DOHH2 (cell line): ENCODE measurements around the gene NUDT3.
"Not testable (repeated sequence)": the region's sequence is repeated elsewhere in the genome, so short reads cannot be mapped to it uniquely, and the experiment has no call there.

Source experiments
- H3F3A ChIP-seq: fragments of 200-600 bp; sonication (generic), shearing (Covaris generic); 2 replicates; pipeline ENCODE4 v1.6.0; 2016; ENCODE audit warnings: antibody characterized with exemption, mild to moderate bottlenecking; ENCODE audit not compliant: control insufficient read depth, insufficient read depth
- H3K27ac ChIP-seq: fragments of 200-600 bp; sonication (generic); 2 replicates; pipeline ENCODE4 v1.5.1; 2014; ENCODE audit warnings: low read depth, mild to moderate bottlenecking, low read length, moderate library complexity
- H3K27me3 ChIP-seq: fragments of 200-600 bp; sonication (generic); 2 replicates; pipeline ENCODE4 v1.6.1; 2014; ENCODE audit warnings: mild to moderate bottlenecking, low read length, mixed read lengths; ENCODE audit not compliant: control insufficient read depth
- H3K36me3 ChIP-seq: fragments of 200-600 bp; sonication (generic); 2 replicates; pipeline ENCODE4 v1.6.1; 2014; ENCODE audit warnings: mild to moderate bottlenecking, low read length, moderate library complexity, mixed read lengths; ENCODE audit not compliant: control insufficient read depth
- H3K4me1 ChIP-seq: fragments of 200-600 bp; sonication (generic); 2 replicates; pipeline ENCODE4 v1.6.1; 2014; ENCODE audit warnings: mild to moderate bottlenecking, low read length, mixed read lengths; ENCODE audit not compliant: control insufficient read depth
- H3K4me2 ChIP-seq: fragments of 200-600 bp; sonication (generic); 2 replicates; pipeline ENCODE4 v1.6.0; 2014; ENCODE audit warnings: mild to moderate bottlenecking, low read length, moderate library complexity
- H3K4me3 ChIP-seq: fragments of 200-600 bp; sonication (generic); 2 replicates; pipeline ENCODE4 v1.5.1; 2014; ENCODE audit warnings: mild to moderate bottlenecking, low read length, mixed read lengths
- H3K79me2 ChIP-seq: fragments of 200-600 bp; sonication (generic); 2 replicates; pipeline ENCODE4 v1.6.1; 2014; ENCODE audit warnings: mild to moderate bottlenecking, low read length, mixed read lengths; ENCODE audit not compliant: control insufficient read depth
- H3K9me2 ChIP-seq: fragments of 200-600 bp; sonication (generic); replicated peaks from 2 replicates; pipeline ENCODE4 v1.6.1; 2014; ENCODE audit warnings: mild to moderate bottlenecking, low read length, mixed read lengths; ENCODE audit not compliant: control insufficient read depth
- H3K9me3 ChIP-seq: fragments of 200-600 bp; sonication (generic); 2 replicates; pipeline ENCODE4 v1.6.1; 2014; ENCODE audit warnings: antibody characterized with exemption, low read length, mixed read lengths; ENCODE audit not compliant: control insufficient read depth, insufficient read depth
- H4K20me1 ChIP-seq: fragments of 200-600 bp; sonication (generic); 2 replicates; pipeline ENCODE4 v1.6.0; 2014; ENCODE audit warnings: low read depth, mild to moderate bottlenecking, antibody characterized with exemption, low read length, moderate library complexity; ENCODE audit not compliant: control insufficient read depth, insufficient read depth
- CTCF ChIP-seq: fragments of 200-600 bp; sonication (generic); IDR thresholded peaks from one replicate; pipeline ENCODE4 v1.5.1; 2014; ENCODE audit warnings: antibody characterized with exemption, mild to moderate bottlenecking, low read depth, low read length; ENCODE audit not compliant: poor library complexity, severe bottlenecking
- EZH2phosphoT487 ChIP-seq: fragments of 200-600 bp; sonication (generic); IDR thresholded peaks from 2 replicates; pipeline ENCODE4 v1.6.1; 2017; ENCODE audit warnings: borderline replicate concordance, mild to moderate bottlenecking, antibody characterized with exemption, low read length, moderate library complexity, mixed read lengths

The NUDT3 gene

DNA sequence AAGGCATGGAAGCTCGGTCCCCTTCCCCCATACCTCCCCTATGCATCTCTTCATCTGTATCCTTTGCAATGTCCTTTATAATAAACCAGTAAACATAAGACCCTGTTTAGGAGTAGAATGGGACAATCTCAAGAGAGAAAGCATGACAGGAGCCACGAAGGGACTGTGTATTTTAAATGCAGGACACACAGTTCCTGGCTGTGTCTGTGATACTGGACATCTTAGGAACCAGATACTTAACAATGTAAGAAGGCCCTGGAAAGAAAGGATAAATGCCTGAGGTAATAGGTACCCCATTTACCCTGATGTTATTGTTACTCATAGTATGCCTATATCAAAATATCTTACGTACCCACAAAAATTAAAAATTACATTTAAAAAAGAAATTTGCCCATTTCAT, 36.6 kb downstream of the NUDT3 start:
- Histone ChIP-seq H3K4me3 (no peak overlapping the region), H3K9me2 (no peaks in the 10 kb centered on the region), H3K9me3 (no peaks in the 10 kb centered on the region), H3K27ac (no peak overlapping the region), H3K4me2 (no peak overlapping the region), H3F3A (0 out of 2 replicates have a peak, but pooled peaks cover 2% of the 10 kb centered on the region), H4K20me1 (peaks cover 3% of the 10 kb centered on the region; the same call in 1 of the 2 replicates), H3K36me3 (no peaks in the 10 kb centered on the region), H3K27me3 (no peaks in the 10 kb centered on the region), H3K4me1 (peaks cover 20% of the 10 kb centered on the region), H3K79me2 (peaks cover 79% of the 10 kb centered on the region)
- TF ChIP-seq EZH2phosphoT487 (no peak), CTCF (no peak)

DNA sequence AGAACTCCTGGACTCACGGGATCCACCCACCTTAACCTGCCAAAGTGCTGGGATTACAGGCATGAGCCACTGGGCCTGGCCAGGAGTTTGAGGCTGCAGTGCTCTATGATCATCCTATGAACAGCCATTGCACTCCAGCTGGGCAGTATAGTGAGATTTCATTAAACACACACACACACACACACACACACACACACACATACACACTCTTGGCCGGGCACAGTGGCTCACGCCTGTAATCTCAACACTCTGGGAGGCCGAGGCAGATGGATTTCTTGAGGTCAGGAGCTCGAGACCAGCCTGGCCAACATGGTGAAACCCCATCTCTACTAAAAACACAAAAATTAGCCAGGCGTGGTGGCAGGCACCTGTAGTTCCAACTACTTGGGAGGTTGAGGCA, 38.2 kb downstream of the NUDT3 start:
- H4K20me1 ChIP-seq: not testable (repeated sequence)

GRCh38 chr6:34353530-34353929, 38.9 kb downstream of the NUDT3 start:
- H3K36me3 ChIP-seq: not testable (repeated sequence)
- H3K79me2 ChIP-seq: peaks cover 76% of the 10 kb centered on the region
- peaks cover 10% of the 10 kb centered on the region; the same call in 1 of the 2 replicates for H4K20me1 ChIP-seq

More for the DNA sequence above, 38.2 kb downstream of the NUDT3 start:
- not testable (repeated sequence) for H3K27me3 ChIP-seq, H3K4me2 ChIP-seq, H3F3A ChIP-seq, H3K4me3 ChIP-seq, H3K9me2 ChIP-seq, H3K27ac ChIP-seq, H3K36me3 ChIP-seq, H3K9me3 ChIP-seq
- H3K79me2 ChIP-seq: peaks cover 79% of the 10 kb centered on the region
- H3K4me1 ChIP-seq: peaks cover 23% of the 10 kb centered on the region

DNA sequence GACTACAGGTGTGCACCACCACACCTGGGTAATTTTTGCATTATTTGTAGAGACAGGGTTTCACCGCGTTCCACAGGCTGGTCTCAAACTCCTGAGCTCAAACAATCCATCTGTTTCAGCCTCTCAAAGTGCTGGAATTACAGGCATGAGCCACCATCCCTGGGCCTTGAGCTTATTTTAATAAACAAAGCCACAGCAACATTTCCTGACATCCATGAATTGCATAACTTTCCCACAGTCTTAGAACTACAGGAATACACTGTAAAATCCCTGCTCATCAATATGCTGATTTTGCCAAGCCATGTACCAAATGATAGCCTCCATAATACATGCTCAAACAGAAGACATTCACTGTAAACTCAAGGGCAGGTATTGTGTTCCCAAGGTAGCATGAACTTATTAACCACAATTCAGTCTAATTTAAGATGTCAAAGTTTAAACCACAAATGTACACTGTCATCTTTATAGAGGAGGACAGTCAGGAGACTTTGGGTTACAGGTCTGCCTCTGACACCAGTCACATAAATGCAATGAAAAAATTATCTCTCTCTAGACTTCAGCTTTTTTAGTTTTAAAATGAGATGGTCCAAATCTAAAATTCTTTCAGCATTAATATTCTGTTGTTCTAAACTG, 40.0 kb downstream of the NUDT3 start:
- Histone ChIP-seq H3K4me3 (no peak overlapping the region), H3K36me3 (no peaks in the 10 kb centered on the region), H3K27ac (no peak overlapping the region), H3K4me2 (peak overlapping the region; percentile 39), H3K9me2 (no peaks in the 10 kb centered on the region), H3K9me3 (no peaks in the 10 kb centered on the region), H3K79me2 (peaks cover 73% of the 10 kb centered on the region), H3F3A (0 out of 2 replicates have a peak, but pooled peaks cover 2% of the 10 kb centered on the region), H4K20me1 (peaks cover 7% of the 10 kb centered on the region; the same call in 1 of the 2 replicates), H3K27me3 (no peaks in the 10 kb centered on the region), H3K4me1 (peaks cover 24% of the 10 kb centered on the region)
- TF ChIP-seq CTCF: no peak
- TF ChIP-seq EZH2phosphoT487: no peak

More at GRCh38 chr6:34353530-34353929, 38.9 kb downstream of the NUDT3 start:
- not testable (repeated sequence) for H3K27ac ChIP-seq, H3F3A ChIP-seq, H3K4me3 ChIP-seq, H3K9me2 ChIP-seq, H3K4me2 ChIP-seq, H3K27me3 ChIP-seq, H3K9me3 ChIP-seq
- H3K4me1 ChIP-seq: peaks cover 23% of the 10 kb centered on the region
